ENCODE data around the gene SNRPB.

GRCh38 chr20:2485080-2485479, 14.5 kb upstream of the SNRPB start:
- no peak for TF ChIP-seq CTCF (IDR thresholded peaks at IDR 0.05)
- TF ChIP-seq, protein P1, sequence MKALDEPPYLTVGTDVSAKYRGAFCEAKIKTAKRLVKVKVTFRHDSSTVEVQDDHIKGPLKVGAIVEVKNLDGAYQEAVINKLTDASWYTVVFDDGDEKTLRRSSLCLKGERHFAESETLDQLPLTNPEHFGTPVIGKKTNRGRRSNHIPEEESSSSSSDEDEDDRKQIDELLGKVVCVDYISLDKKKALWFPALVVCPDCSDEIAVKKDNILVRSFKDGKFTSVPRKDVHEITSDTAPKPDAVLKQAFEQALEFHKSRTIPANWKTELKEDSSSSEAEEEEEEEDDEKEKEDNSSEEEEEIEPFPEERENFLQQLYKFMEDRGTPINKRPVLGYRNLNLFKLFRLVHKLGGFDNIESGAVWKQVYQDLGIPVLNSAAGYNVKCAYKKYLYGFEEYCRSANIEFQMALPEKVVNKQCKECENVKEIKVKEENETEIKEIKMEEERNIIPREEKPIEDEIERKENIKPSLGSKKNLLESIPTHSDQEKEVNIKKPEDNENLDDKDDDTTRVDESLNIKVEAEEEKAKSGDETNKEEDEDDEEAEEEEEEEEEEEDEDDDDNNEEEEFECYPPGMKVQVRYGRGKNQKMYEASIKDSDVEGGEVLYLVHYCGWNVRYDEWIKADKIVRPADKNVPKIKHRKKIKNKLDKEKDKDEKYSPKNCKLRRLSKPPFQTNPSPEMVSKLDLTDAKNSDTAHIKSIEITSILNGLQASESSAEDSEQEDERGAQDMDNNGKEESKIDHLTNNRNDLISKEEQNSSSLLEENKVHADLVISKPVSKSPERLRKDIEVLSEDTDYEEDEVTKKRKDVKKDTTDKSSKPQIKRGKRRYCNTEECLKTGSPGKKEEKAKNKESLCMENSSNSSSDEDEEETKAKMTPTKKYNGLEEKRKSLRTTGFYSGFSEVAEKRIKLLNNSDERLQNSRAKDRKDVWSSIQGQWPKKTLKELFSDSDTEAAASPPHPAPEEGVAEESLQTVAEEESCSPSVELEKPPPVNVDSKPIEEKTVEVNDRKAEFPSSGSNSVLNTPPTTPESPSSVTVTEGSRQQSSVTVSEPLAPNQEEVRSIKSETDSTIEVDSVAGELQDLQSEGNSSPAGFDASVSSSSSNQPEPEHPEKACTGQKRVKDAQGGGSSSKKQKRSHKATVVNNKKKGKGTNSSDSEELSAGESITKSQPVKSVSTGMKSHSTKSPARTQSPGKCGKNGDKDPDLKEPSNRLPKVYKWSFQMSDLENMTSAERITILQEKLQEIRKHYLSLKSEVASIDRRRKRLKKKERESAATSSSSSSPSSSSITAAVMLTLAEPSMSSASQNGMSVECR (CRISPR knock-in tag; IDR thresholded peaks at IDR 0.05; ENCODE audit: borderline replicate concordance), result no peak
- TF ChIP-seq ZNF512 (CRISPR knock-in tag; IDR thresholded peaks at IDR 0.05; ENCODE audit: borderline replicate concordance), result no peak
- no peak for TF ChIP-seq ZBTB21 (CRISPR knock-in tag; IDR thresholded peaks at IDR 0.05; ENCODE audit: borderline replicate concordance)
- no peak for TF ChIP-seq ZNF423 (CRISPR knock-in tag; IDR thresholded peaks at IDR 0.05)
- no peak for TF ChIP-seq ATF6 (CRISPR knock-in tag; IDR thresholded peaks at IDR 0.05)
- no peak for TF ChIP-seq RELA (CRISPR knock-in tag; IDR thresholded peaks at IDR 0.05; ENCODE audit: borderline replicate concordance)
- no peak for TF ChIP-seq NFYB (CRISPR knock-in tag; conservative IDR thresholded peaks at IDR 0.05; ENCODE audit: low read depth)
